ENCODE results near the gene SUPT3H.
"Not testable (repeated sequence)": the region's sequence is repeated elsewhere in the genome, so short reads cannot be mapped to it uniquely, and the experiment has no call there.

SUPT3H gene

GRCh38 chr6:44868910-44869309 lies 508.8 kb downstream of the SUPT3H start:
- Histone ChIP-seq H3K4me3 (no peak overlapping the region), H3K27ac (no peak overlapping the region)
- no peak for TF ChIP-seq CTCF (IDR thresholded peaks at IDR 0.05)

GRCh38 chr6:44868335-44868668 lies 509.4 kb downstream of the SUPT3H start:
- Histone ChIP-seq H3K4me3 (no peak overlapping the region), H3K27ac (no peak overlapping the region)
- TF ChIP-seq CTCF (IDR thresholded peaks at IDR 0.05): no peak
- DNase-seq (ENCODE audit: low spot score): no peak

More at GRCh38 chr6:44868910-44869309, 508.8 kb downstream of the SUPT3H start:
- no peak for DNase-seq (ENCODE audit: low spot score)

- Histone ChIP-seq H3K4me3 (no peak overlapping the region), H3K27ac (no peak overlapping the region)
- no peak for TF ChIP-seq CTCF (IDR thresholded peaks at IDR 0.05)
- no peak for DNase-seq (ENCODE audit: low spot score)
Observed at GRCh38 chr6:44867571-44868334, 510.0 kb downstream of the SUPT3H start.

- not testable (repeated sequence) for H3K4me3 ChIP-seq; H3K27ac ChIP-seq; DNase-seq (ENCODE audit: low spot score)
Observed at GRCh38 chr6:44865184-44865583, 512.5 kb downstream of the SUPT3H start.

- Histone ChIP-seq H3K4me3 (no peak overlapping the region), H3K27ac (no peak overlapping the region)
- DNase-seq (ENCODE audit: low spot score): no peak
- TF ChIP-seq CTCF (IDR thresholded peaks at IDR 0.05): no peak
Observed at GRCh38 chr6:44859901-44860410, 517.8 kb downstream of the SUPT3H start.

- H3K4me3 ChIP-seq: no peak overlapping the region
- H3K27ac ChIP-seq: no peak overlapping the region
- DNase-seq (ENCODE audit: low spot score): no peak
- no peak for TF ChIP-seq CTCF (IDR thresholded peaks at IDR 0.05)
Observed at GRCh38 chr6:44858998-44859397, 518.7 kb downstream of the SUPT3H start.

GRCh38 chr6:44856479-44856878 lies 521.3 kb downstream of the SUPT3H start:
- no peak overlapping the region for H3K27ac ChIP-seq
- DNase-seq (ENCODE audit: low spot score): no peak
- no peak for TF ChIP-seq CTCF (IDR thresholded peaks at IDR 0.05)
- H3K4me3 ChIP-seq: no peak overlapping the region
